ENCODE measurements around the gene HMOX2.

DNA sequence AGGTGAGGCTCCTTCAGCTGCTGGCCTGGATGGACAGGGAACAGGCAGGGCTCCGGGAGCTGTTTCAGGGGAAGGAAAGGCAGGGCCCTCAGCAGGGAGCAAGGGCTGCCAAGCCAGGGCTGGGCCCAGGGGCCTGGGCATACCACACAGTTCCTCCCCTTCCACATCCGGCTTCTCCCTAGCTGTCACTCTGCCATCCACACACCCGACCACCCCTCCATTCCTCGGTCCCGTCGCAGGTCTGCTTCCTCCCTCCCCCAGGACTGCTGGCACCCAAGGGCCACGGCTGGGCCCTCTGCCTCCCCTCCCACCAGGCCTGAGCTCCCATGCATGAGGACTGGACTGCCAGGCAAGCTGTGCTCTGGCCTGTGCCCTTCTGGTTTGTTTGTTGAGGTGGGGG is 38.4 kb downstream of the HMOX2 start:
- TF ChIP-seq POLR2A (IDR thresholded peaks at IDR 0.05; ENCODE audit: low read depth, low read length) = no peak
- TF ChIP-seq, protein P1, sequence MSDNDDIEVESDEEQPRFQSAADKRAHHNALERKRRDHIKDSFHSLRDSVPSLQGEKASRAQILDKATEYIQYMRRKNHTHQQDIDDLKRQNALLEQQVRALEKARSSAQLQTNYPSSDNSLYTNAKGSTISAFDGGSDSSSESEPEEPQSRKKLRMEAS (IDR thresholded peaks at IDR 0.05; ENCODE audit: insufficient read depth, insufficient read length) = no peak
- TF ChIP-seq, protein P2, sequence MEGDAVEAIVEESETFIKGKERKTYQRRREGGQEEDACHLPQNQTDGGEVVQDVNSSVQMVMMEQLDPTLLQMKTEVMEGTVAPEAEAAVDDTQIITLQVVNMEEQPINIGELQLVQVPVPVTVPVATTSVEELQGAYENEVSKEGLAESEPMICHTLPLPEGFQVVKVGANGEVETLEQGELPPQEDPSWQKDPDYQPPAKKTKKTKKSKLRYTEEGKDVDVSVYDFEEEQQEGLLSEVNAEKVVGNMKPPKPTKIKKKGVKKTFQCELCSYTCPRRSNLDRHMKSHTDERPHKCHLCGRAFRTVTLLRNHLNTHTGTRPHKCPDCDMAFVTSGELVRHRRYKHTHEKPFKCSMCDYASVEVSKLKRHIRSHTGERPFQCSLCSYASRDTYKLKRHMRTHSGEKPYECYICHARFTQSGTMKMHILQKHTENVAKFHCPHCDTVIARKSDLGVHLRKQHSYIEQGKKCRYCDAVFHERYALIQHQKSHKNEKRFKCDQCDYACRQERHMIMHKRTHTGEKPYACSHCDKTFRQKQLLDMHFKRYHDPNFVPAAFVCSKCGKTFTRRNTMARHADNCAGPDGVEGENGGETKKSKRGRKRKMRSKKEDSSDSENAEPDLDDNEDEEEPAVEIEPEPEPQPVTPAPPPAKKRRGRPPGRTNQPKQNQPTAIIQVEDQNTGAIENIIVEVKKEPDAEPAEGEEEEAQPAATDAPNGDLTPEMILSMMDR (IDR thresholded peaks at IDR 0.05; ENCODE audit: extremely low read depth in 1 of 2, insufficient read depth in 1 of 2, low read depth in 1 of 2, low read length in 2 of 2) = no peak
- no peak for TF ChIP-seq POLR2AphosphoS5 (IDR thresholded peaks at IDR 0.05; ENCODE audit: insufficient read depth, low read depth, low read length)
- no peak for TF ChIP-seq EZH2 (IDR thresholded peaks at IDR 0.05; ENCODE audit: borderline replicate concordance, low read depth, low read length, severe bottlenecking)

All from endothelial cell of umbilical vein (primary cell).